Measurements from ENCODE around the gene SARDH.

GRCh38 chr9:133656211-133657119 lies 81.7 kb downstream of the SARDH start:
- TF ChIP-seq, protein P1, sequence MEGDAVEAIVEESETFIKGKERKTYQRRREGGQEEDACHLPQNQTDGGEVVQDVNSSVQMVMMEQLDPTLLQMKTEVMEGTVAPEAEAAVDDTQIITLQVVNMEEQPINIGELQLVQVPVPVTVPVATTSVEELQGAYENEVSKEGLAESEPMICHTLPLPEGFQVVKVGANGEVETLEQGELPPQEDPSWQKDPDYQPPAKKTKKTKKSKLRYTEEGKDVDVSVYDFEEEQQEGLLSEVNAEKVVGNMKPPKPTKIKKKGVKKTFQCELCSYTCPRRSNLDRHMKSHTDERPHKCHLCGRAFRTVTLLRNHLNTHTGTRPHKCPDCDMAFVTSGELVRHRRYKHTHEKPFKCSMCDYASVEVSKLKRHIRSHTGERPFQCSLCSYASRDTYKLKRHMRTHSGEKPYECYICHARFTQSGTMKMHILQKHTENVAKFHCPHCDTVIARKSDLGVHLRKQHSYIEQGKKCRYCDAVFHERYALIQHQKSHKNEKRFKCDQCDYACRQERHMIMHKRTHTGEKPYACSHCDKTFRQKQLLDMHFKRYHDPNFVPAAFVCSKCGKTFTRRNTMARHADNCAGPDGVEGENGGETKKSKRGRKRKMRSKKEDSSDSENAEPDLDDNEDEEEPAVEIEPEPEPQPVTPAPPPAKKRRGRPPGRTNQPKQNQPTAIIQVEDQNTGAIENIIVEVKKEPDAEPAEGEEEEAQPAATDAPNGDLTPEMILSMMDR (IDR thresholded peaks at IDR 0.05): no peak
- no peak for TF ChIP-seq POLR2A (IDR thresholded peaks at IDR 0.05)

Measured in heart left ventricle (tissue), 13 donors.